ENCODE data around the gene FAM53B. TPM values are rescaled to one million over a fixed set of nuclear protein-coding genes. Genes with fewer than 3 reads are reported as not detected.

Gene FAM53B
- total RNA-seq, 1 experiment from 2014 or later = 18.3 TPM

GRCh38 chr10:124723826-124724225 lies 20.4 kb downstream of the FAM53B start:
- H3K27me3 ChIP-seq (replicated peaks; ENCODE audit: insufficient read depth, low read depth, low read length, poor library complexity) = no peaks in the 10 kb centered on the region
- no peak for DNase-seq (ENCODE audit: low spot score)
- no peak overlapping the region for H3K4me3 ChIP-seq (ENCODE audit: low read depth, low read length, poor library complexity, severe bottlenecking)
- no TSS peak for BruUV-seq (replicated peaks)
- POLR2A ChIA-PET (ENCODE audit: low non-redundant PET) = no interaction called here
- CTCF ChIA-PET = interaction anchor here (0.6 kb wide), 1 partner anchor 20 kb away, joined by 4 read pairs; no protein-coding TSS in a partner anchor
- no peaks in the 10 kb centered on the region for H3K9me3 ChIP-seq (ENCODE audit: low read depth, low read length, poor library complexity, severe bottlenecking)
- intact Hi-C loops (cut with micrococcal nuclease; ENCODE audit: unreplicated experiment) = no loop called here
- no peaks in the 10 kb centered on the region for H3K36me3 ChIP-seq (ENCODE audit: insufficient read depth, low read length, poor library complexity, severe bottlenecking)
- TF ChIP-seq EZH2 (IDR thresholded peaks at IDR 0.05; ENCODE audit: borderline replicate concordance, low read depth, low read length, poor library complexity, severe bottlenecking) (no peak), CTCF (conservative IDR thresholded peaks at IDR 0.05; ENCODE audit: low read depth, low read length) (no peak)
- peaks cover 8% of the 10 kb centered on the region for H3K4me1 ChIP-seq (ENCODE audit: insufficient read depth, low read length, poor library complexity, severe bottlenecking)
- H3K27ac ChIP-seq (ENCODE audit: low read depth, low read length, poor library complexity, severe bottlenecking) = peak overlapping the region; percentile 32

DNA sequence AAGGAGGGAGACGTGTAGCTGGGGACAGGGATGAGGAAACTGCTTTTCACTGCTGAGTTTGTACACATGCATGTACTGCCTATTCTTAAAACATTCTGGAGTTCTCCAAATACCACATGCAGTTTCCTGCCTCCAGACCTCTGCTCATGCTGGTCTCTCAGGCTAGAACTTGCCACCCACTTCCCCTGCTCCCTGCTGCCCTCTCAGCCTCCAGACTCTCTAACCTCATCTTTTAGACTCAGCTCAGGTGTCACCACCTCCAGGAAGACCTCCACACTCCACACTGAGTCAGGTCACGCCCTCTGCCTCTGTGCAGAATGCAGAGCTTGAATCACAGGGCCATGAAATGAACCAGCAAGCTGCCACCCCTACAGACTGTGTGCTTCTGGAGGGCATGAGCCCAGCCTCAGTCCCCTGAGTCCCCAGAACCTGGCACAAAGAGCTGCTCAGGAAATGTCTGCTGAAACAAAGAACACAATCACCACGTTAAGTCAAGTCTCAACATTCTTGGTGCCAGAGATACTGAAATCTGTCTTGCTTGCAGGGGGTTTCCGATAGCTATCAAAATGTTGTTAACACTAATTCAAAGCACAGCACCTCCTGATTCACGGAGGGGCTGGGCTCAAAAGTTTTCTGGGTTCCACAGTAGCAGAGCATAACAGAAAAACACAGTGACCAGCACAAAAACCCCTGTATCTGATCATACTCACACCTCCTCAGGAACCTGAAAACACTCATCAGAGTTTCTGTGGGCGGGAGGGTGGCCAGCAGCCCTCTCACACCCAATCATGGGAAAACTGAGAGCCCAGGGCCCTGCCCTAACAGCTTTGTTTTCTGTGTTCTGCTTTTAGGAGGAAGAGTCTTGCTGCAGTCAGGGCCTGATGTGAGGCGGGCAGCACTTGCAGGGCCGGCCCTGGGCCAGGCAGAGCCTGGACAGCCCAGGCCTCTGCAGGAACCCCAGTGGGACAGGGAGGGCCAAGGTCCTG lies 21.1 kb downstream of the FAM53B start:
- DNase-seq (ENCODE audit: low spot score) = no peak
- Histone ChIP-seq H3K27me3 (replicated peaks; ENCODE audit: insufficient read depth, low read depth, low read length, poor library complexity) (no peaks in the 10 kb centered on the region), H3K9me3 (ENCODE audit: low read depth, low read length, poor library complexity, severe bottlenecking) (no peaks in the 10 kb centered on the region), H3K4me1 (ENCODE audit: insufficient read depth, low read length, poor library complexity, severe bottlenecking) (peaks cover 15% of the 10 kb centered on the region), H3K27ac (ENCODE audit: low read depth, low read length, poor library complexity, severe bottlenecking) (peak overlapping the region; percentile 32), H3K4me3 (ENCODE audit: low read depth, low read length, poor library complexity, severe bottlenecking) (no peak overlapping the region), H3K36me3 (ENCODE audit: insufficient read depth, low read length, poor library complexity, severe bottlenecking) (no peaks in the 10 kb centered on the region)
- intact Hi-C loops (cut with micrococcal nuclease; ENCODE audit: unreplicated experiment) = no loop called here
- CTCF ChIA-PET = no interaction called here
- POLR2A ChIA-PET (ENCODE audit: low non-redundant PET) = interaction anchor here (0.5 kb wide), 1 partner anchor 1823 kb away, joined by 3 read pairs; no protein-coding TSS in a partner anchor
- TF ChIP-seq EZH2 (IDR thresholded peaks at IDR 0.05; ENCODE audit: borderline replicate concordance, low read depth, low read length, poor library complexity, severe bottlenecking) = no peak
- TF ChIP-seq CTCF (conservative IDR thresholded peaks at IDR 0.05; ENCODE audit: low read depth, low read length) = no peak
- no TSS peak for BruUV-seq (replicated peaks)

DNA sequence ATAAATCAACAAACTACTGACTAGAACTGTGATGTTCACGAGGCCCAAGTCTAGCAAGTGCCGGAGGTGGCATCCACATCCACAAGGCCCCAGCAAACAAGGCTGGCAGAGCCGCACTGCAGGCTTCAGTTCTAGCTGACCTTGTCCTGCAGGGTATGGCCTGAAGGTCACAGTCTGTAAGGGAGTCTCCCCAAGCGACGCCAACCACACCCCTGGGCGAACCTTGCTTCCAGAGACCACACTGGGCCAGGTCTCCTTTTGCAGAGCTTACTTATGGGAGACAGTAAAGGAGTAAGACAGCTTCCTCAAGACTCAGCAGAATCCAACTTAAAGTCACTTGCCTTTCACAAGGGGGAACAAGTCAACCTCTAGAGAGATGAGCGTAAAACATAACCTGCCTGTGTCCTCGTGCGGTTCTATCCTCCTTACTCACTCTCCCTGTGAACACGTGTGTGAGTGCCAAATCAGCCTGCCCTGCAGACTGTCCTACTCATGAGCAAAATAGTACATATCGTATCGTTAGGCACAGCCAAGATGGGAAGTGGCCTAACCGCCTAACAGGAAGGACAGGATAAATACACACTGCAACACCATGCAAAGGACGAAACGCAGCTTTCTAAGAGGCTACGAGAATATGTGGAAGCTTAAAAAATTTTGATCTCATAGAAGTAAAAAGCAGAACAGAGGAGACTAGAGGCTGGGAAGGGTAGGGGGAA lies 22.7 kb downstream of the FAM53B start:
- H3K9me3 ChIP-seq (ENCODE audit: low read depth, low read length, poor library complexity, severe bottlenecking) = no peaks in the 10 kb centered on the region
- BruUV-seq (replicated peaks) = no TSS peak
- H3K4me3 ChIP-seq (ENCODE audit: low read depth, low read length, poor library complexity, severe bottlenecking) = no peak overlapping the region
- DNase-seq (ENCODE audit: low spot score) = no peak
- H3K4me1 ChIP-seq (ENCODE audit: insufficient read depth, low read length, poor library complexity, severe bottlenecking) = peaks cover 19% of the 10 kb centered on the region
- no peaks in the 10 kb centered on the region for H3K36me3 ChIP-seq (ENCODE audit: insufficient read depth, low read length, poor library complexity, severe bottlenecking)
- intact Hi-C loops (cut with micrococcal nuclease; ENCODE audit: unreplicated experiment) = no loop called here
- TF ChIP-seq EZH2 (IDR thresholded peaks at IDR 0.05; ENCODE audit: borderline replicate concordance, low read depth, low read length, poor library complexity, severe bottlenecking) (no peak), CTCF (conservative IDR thresholded peaks at IDR 0.05; ENCODE audit: low read depth, low read length) (no peak)
- CTCF ChIA-PET = no interaction called here
- no peak overlapping the region for H3K27ac ChIP-seq (ENCODE audit: low read depth, low read length, poor library complexity, severe bottlenecking)
- no peaks in the 10 kb centered on the region for H3K27me3 ChIP-seq (replicated peaks; ENCODE audit: insufficient read depth, low read depth, low read length, poor library complexity)
- POLR2A ChIA-PET (ENCODE audit: low non-redundant PET) = no interaction called here

Data from A673 (cell line).